ENCODE results near the gene ADCY10.
"Not testable (repeated sequence)": the region's sequence is repeated elsewhere in the genome, so short reads cannot be mapped to it uniquely, and the experiment has no call there.

The ADCY10 gene

GRCh38 chr1:167881069-167881468, 32.9 kb downstream of the ADCY10 start:
- no peak for DNase-seq (ENCODE audit: low spot score)

- no peak for DNase-seq (ENCODE audit: low spot score)
Measured at GRCh38 chr1:167880580-167881021, 33.3 kb downstream of the ADCY10 start.

GRCh38 chr1:167879508-167879907, 34.4 kb downstream of the ADCY10 start:
- no peak for DNase-seq (ENCODE audit: low spot score)

- no peak for DNase-seq (ENCODE audit: low spot score)
Measured at GRCh38 chr1:167878372-167879160, 35.4 kb downstream of the ADCY10 start.

GRCh38 chr1:167876597-167877175, 37.2 kb downstream of the ADCY10 start:
- DNase-seq (ENCODE audit: low spot score) = no peak

GRCh38 chr1:167871331-167871730, 42.6 kb downstream of the ADCY10 start:
- DNase-seq (ENCODE audit: low spot score) = no peak

GRCh38 chr1:167869157-167870001, 44.6 kb downstream of the ADCY10 start:
- not testable (repeated sequence) for DNase-seq (ENCODE audit: low spot score)

GRCh38 chr1:167866739-167867414, 47.1 kb downstream of the ADCY10 start:
- not testable (repeated sequence) for DNase-seq (ENCODE audit: low spot score)

GRCh38 chr1:167866326-167866725, 47.6 kb downstream of the ADCY10 start:
- DNase-seq (ENCODE audit: low spot score) = not testable (repeated sequence)

- DNase-seq (ENCODE audit: low spot score) = not testable (repeated sequence)
Measured at GRCh38 chr1:167865804-167866308, 48.1 kb downstream of the ADCY10 start.

GRCh38 chr1:167865193-167865592, 48.7 kb downstream of the ADCY10 start:
- DNase-seq (ENCODE audit: low spot score) = not testable (repeated sequence)

GRCh38 chr1:167864392-167865032, 49.4 kb downstream of the ADCY10 start:
- DNase-seq (ENCODE audit: low spot score) = no peak

GRCh38 chr1:167863921-167864279, 50.0 kb downstream of the ADCY10 start:
- DNase-seq (ENCODE audit: low spot score) = no peak

GRCh38 chr1:167863191-167863920, 50.6 kb downstream of the ADCY10 start:
- DNase-seq (ENCODE audit: low spot score) = not testable (repeated sequence)

- DNase-seq (ENCODE audit: low spot score) = no peak
Measured at GRCh38 chr1:167862432-167863076, 51.4 kb downstream of the ADCY10 start.

GRCh38 chr1:167861664-167862381, 52.1 kb downstream of the ADCY10 start:
- no peak for DNase-seq (ENCODE audit: low spot score)

- DNase-seq (ENCODE audit: low spot score) = no peak
Measured at GRCh38 chr1:167860231-167860923, 53.6 kb downstream of the ADCY10 start.

GRCh38 chr1:167856711-167857418, 57.1 kb downstream of the ADCY10 start:
- no peak for DNase-seq (ENCODE audit: low spot score)
